Hindlimb muscle (tissue), 1 donor: ENCODE data around the gene NUP188. TPM values are rescaled to one million over a fixed set of nuclear protein-coding genes. Genes with fewer than 3 reads are reported as not detected.

ENCODE experiments used
- DNase-seq: peaks from one replicate; pipeline ENCODE4 v3.0.0-alpha.2; 2013
- polyA plus RNA-seq: library from polyadenylated mRNA; unstranded; fragments of 120-200 nt; gene quantifications from one replicate; pipeline ENCODE4 v1.2.1, GENCODE V29; 2013; ENCODE audit not compliant: insufficient read length

NUP188 gene
- polyA plus RNA-seq = 36.4 TPM

- DNase-seq = peak; percentile 97
Measured at GRCh38 chr9:128947527-128948301, at the start of gene NUP188, which contains the start of gene DOLK. TSS of gene NUP188 (plus strand) at chr9:128947699. CDS start at chr9:128947720, 21 bp downstream. TSS of gene DOLK (minus strand) at chr9:128947603. CDS start at chr9:128947303, 300 bp downstream.

GRCh38 chr9:128898382-128898781 lies 49.1 kb upstream of the NUP188 start:
- no peak for DNase-seq

GRCh38 chr9:128898845-128899565 lies 48.5 kb upstream of the NUP188 start:
- no peak for DNase-seq

- DNase-seq = no peak
Measured at GRCh38 chr9:128899566-128900322, 47.8 kb upstream of the NUP188 start.

GRCh38 chr9:128901379-128901778 lies 46.1 kb upstream of the NUP188 start:
- no peak for DNase-seq

GRCh38 chr9:128901822-128902221 lies 45.7 kb upstream of the NUP188 start:
- no peak for DNase-seq

- DNase-seq = no peak
Measured at GRCh38 chr9:128902351-128903078, 45.0 kb upstream of the NUP188 start.

GRCh38 chr9:128903079-128903461 lies 44.4 kb upstream of the NUP188 start:
- DNase-seq = no peak

GRCh38 chr9:128903871-128904620 lies 43.5 kb upstream of the NUP188 start:
- DNase-seq = no peak

- DNase-seq = no peak
Measured at GRCh38 chr9:128905964-128906363, 41.5 kb upstream of the NUP188 start.

- no peak for DNase-seq
Measured at GRCh38 chr9:128906741-128907140, 40.8 kb upstream of the NUP188 start.

GRCh38 chr9:128908372-128908771 lies 39.1 kb upstream of the NUP188 start:
- DNase-seq = no peak

- DNase-seq = no peak
Measured at GRCh38 chr9:128909859-128910258, 37.6 kb upstream of the NUP188 start.

GRCh38 chr9:128910906-128911305 lies 36.6 kb upstream of the NUP188 start:
- DNase-seq = no peak

- peak; percentile 27 for DNase-seq
Measured at GRCh38 chr9:128911529-128912035, 35.9 kb upstream of the NUP188 start.

GRCh38 chr9:128912270-128912853 lies 35.1 kb upstream of the NUP188 start:
- DNase-seq = no peak

- DNase-seq = no peak
Measured at GRCh38 chr9:128913048-128913900, 34.2 kb upstream of the NUP188 start.

GRCh38 chr9:128913995-128914772 lies 33.3 kb upstream of the NUP188 start:
- no peak for DNase-seq

GRCh38 chr9:128916204-128916603 lies 31.3 kb upstream of the NUP188 start:
- DNase-seq = peak; percentile 31
